ENCODE results near the gene HAVCR2. TPM values are rescaled to one million over a fixed set of nuclear protein-coding genes. Genes with fewer than 3 reads are reported as not detected.

Gene HAVCR2
- total and polyA plus RNA-seq, 2 experiments from 2014 or later = 1.3 TPM; not detected in 1

- Histone ChIP-seq H3K4me3 (no peak overlapping the region), H3K36me3 (no peaks in the 10 kb centered on the region), H3K9me3 (ENCODE audit: low read depth) (no peaks in the 10 kb centered on the region), H3K4me1 (ENCODE audit: low read depth) (no peaks in the 10 kb centered on the region), H3K27ac (no peak overlapping the region), H3K27me3 (no peaks in the 10 kb centered on the region)
- DNase-seq (ENCODE audit: low read depth in 1 of 2, low spot score in 1 of 2) = no peak
- TF ChIP-seq, protein P1, sequence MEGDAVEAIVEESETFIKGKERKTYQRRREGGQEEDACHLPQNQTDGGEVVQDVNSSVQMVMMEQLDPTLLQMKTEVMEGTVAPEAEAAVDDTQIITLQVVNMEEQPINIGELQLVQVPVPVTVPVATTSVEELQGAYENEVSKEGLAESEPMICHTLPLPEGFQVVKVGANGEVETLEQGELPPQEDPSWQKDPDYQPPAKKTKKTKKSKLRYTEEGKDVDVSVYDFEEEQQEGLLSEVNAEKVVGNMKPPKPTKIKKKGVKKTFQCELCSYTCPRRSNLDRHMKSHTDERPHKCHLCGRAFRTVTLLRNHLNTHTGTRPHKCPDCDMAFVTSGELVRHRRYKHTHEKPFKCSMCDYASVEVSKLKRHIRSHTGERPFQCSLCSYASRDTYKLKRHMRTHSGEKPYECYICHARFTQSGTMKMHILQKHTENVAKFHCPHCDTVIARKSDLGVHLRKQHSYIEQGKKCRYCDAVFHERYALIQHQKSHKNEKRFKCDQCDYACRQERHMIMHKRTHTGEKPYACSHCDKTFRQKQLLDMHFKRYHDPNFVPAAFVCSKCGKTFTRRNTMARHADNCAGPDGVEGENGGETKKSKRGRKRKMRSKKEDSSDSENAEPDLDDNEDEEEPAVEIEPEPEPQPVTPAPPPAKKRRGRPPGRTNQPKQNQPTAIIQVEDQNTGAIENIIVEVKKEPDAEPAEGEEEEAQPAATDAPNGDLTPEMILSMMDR (IDR thresholded peaks at IDR 0.05; ENCODE audit: low read depth, low read length) = no peak
These were observed 63.2 kb downstream of the HAVCR2 start for GRCh38 chr5:157045601-157046000.

DNA sequence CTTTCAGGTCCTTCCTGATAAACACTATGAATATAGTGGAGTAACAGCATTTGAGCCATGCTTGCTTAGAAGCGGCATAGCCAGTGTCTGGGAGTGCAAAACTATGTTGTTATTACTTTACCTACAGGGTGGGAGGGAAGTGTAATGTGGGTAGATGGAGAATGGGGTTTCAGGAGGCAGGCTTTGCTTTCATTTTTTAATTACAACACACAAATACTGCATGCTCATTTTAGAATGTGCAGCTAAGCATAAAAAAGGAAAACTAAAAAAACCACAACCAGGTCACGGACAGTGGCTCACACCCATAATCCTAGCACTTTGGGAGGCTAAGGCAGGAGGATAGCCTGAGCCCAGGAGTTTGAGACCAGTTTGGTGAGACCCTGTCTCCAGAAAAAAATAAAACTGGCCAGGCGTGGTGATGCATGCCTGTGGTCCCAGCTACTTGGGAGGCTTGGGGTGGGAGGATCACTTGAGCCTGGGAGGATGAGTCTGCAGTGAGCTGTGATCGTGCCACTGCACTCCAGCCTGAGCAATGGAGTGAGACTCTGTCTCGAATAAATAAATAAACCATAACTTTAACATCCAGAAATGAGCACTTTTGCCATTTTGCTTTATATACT, 70.2 kb downstream of the HAVCR2 start:
- no peaks in the 10 kb centered on the region for H3K9me3 ChIP-seq (ENCODE audit: low read depth)
- no peaks in the 10 kb centered on the region for H3K36me3 ChIP-seq
- DNase-seq (ENCODE audit: low read depth in 1 of 2, low spot score in 1 of 2) = no peak
- H3K27me3 ChIP-seq = no peaks in the 10 kb centered on the region
- no peak overlapping the region for H3K4me3 ChIP-seq
- TF ChIP-seq, protein P1 (IDR thresholded peaks at IDR 0.05; ENCODE audit: low read depth, low read length) = no peak
- no peak overlapping the region for H3K27ac ChIP-seq
- H3K4me1 ChIP-seq (ENCODE audit: low read depth) = peaks cover 15% of the 10 kb centered on the region

Other genes starting within 250 kb of the HAVCR2 start
- 0.18 TPM in 1 of 2 replicates, not detected in the other for gene TIMD4, start 145.8 kb downstream of the HAVCR2 start, total RNA-seq
- not detected in 2 replicates for gene TIMD4, start 145.8 kb downstream of the HAVCR2 start, polyA plus RNA-seq
- not detected in 2 replicates for gene HAVCR1, start 49.9 kb downstream of the HAVCR2 start, total RNA-seq
- gene HAVCR1, start 49.9 kb downstream of the HAVCR2 start, polyA plus RNA-seq = not detected in 2 replicates
- gene MED7, start 33.8 kb upstream of the HAVCR2 start, total RNA-seq = 8.2 and 9.7 TPM in 2 replicates
- gene MED7, start 33.8 kb upstream of the HAVCR2 start, polyA plus RNA-seq = 16.2 and 17.0 TPM in 2 replicates
- not detected in 2 replicates for gene GARIN3, start 57.2 kb upstream of the HAVCR2 start, total RNA-seq
- gene GARIN3, start 57.2 kb upstream of the HAVCR2 start, polyA plus RNA-seq = not detected in 2 replicates
- 0.07 TPM in 1 of 2 replicates, not detected in the other for gene ITK, start 71.8 kb upstream of the HAVCR2 start, total RNA-seq
- gene ITK, start 71.8 kb upstream of the HAVCR2 start, polyA plus RNA-seq = not detected in 2 replicates
- gene CYFIP2, start 157.1 kb upstream of the HAVCR2 start, total RNA-seq = 228 and 299 TPM in 2 replicates
- gene CYFIP2, start 157.1 kb upstream of the HAVCR2 start, polyA plus RNA-seq = 126 and 171 TPM in 2 replicates